ENCODE data around the gene WIZ.

DNA sequence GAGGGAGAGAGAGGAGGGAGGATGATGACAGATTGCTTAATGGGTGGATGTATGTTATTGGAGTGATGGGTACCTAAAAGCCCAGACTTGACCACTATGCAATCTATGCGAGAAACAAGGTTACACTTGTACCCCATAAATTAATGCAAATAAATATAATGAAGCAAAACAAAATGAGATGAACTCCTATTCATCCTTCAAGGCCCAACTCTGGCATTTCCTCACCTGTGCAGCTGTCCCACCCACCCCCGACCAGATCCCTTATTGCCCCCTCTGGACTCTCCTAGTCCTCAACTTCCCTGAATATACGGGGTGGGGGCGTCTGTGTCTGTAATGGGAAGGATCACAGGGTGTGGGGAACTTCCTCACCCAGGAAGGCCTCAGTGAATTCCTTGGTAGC is 25.4 kb upstream of the WIZ start:
- TF ChIP-seq, protein P1, sequence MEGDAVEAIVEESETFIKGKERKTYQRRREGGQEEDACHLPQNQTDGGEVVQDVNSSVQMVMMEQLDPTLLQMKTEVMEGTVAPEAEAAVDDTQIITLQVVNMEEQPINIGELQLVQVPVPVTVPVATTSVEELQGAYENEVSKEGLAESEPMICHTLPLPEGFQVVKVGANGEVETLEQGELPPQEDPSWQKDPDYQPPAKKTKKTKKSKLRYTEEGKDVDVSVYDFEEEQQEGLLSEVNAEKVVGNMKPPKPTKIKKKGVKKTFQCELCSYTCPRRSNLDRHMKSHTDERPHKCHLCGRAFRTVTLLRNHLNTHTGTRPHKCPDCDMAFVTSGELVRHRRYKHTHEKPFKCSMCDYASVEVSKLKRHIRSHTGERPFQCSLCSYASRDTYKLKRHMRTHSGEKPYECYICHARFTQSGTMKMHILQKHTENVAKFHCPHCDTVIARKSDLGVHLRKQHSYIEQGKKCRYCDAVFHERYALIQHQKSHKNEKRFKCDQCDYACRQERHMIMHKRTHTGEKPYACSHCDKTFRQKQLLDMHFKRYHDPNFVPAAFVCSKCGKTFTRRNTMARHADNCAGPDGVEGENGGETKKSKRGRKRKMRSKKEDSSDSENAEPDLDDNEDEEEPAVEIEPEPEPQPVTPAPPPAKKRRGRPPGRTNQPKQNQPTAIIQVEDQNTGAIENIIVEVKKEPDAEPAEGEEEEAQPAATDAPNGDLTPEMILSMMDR (IDR thresholded peaks at IDR 0.05 in 2 of 3, conservative IDR thresholded peaks at IDR 0.05 in 1 of 3; ENCODE audit: insufficient read depth in 2 of 3, low read depth in 1 of 3, low read length in 3 of 3): no peak
- TF ChIP-seq EZH2 (IDR thresholded peaks at IDR 0.05; ENCODE audit: borderline replicate concordance, low read depth, low read length) (no peak), ZNF263 (CRISPR knock-in tag; IDR thresholded peaks at IDR 0.05; ENCODE audit: borderline replicate concordance) (no peak), POLR2A (conservative IDR thresholded peaks at IDR 0.05) (no peak)
- TF ChIP-seq, protein P2, sequence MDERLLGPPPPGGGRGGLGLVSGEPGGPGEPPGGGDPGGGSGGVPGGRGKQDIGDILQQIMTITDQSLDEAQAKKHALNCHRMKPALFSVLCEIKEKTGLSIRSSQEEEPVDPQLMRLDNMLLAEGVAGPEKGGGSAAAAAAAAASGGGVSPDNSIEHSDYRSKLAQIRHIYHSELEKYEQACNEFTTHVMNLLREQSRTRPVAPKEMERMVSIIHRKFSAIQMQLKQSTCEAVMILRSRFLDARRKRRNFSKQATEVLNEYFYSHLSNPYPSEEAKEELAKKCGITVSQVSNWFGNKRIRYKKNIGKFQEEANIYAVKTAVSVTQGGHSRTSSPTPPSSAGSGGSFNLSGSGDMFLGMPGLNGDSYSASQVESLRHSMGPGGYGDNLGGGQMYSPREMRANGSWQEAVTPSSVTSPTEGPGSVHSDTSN (CRISPR knock-in tag; IDR thresholded peaks at IDR 0.05; ENCODE audit: low read depth): no peak
- TF ChIP-seq, protein P2 (tag; conservative IDR thresholded peaks at IDR 0.05; ENCODE audit: low read depth): no peak
- TF ChIP-seq, protein P3, sequence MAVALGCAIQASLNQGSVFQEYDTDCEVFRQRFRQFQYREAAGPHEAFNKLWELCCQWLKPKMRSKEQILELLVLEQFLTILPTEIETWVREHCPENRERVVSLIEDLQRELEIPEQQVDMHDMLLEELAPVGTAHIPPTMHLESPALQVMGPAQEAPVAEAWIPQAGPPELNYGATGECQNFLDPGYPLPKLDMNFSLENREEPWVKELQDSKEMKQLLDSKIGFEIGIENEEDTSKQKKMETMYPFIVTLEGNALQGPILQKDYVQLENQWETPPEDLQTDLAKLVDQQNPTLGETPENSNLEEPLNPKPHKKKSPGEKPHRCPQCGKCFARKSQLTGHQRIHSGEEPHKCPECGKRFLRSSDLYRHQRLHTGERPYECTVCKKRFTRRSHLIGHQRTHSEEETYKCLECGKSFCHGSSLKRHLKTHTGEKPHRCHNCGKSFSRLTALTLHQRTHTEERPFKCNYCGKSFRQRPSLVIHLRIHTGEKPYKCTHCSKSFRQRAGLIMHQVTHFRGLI (CRISPR knock-in tag; IDR thresholded peaks at IDR 0.05): no peak

Data from K562 (cell line).